ENCODE measurements around the gene DGKH. TPM values are rescaled to one million over a fixed set of nuclear protein-coding genes. Genes with fewer than 3 reads are reported as not detected.

DGKH gene
- total and polyA plus RNA-seq, 9 of the 15 experiments (the other 6 are each of a cell fraction or from before 2014, with no cell fraction given) = 0.38 to 4.4 (median 3.1) TPM

- POLR2A ChIA-PET = interaction anchor here (0.5 kb wide), 1 partner anchor 213 kb away, joined by 3 read pairs; no protein-coding TSS in a partner anchor
- peaks cover 6% of the 10 kb centered on the region; the same call in 1 of the 2 replicates for H4K20me1 ChIP-seq (replicated peaks; ENCODE audit: control insufficient read depth, insufficient read depth, low read length)
- BruUV-seq (replicated peaks) = no TSS peak
- no peak for TF ChIP-seq PHTF2 (CRISPR knock-in tag; IDR thresholded peaks at IDR 0.05)
- TF ChIP-seq ZNF3 (CRISPR knock-in tag; IDR thresholded peaks at IDR 0.05) = no peak
- TF ChIP-seq ZNF444 (CRISPR knock-in tag; IDR thresholded peaks at IDR 0.05) = no peak
- TF ChIP-seq ZNF24 (IDR thresholded peaks at IDR 0.05) = peak; percentile 94
- peak; percentile 31; the same call in 1 of the 2 replicates for TF ChIP-seq ZNF384 (IDR thresholded peaks at IDR 0.05; ENCODE audit: low read depth, low read length)
- TF ChIP-seq ZNF76 (CRISPR knock-in tag; IDR thresholded peaks at IDR 0.05; ENCODE audit: borderline replicate concordance) = no peak
- no peak for TF ChIP-seq CEBPG (CRISPR knock-in tag; IDR thresholded peaks at IDR 0.05)
- 0 out of 4 replicates have a peak, but pooled peaks have one; percentile 6 to 31 for TF ChIP-seq CEBPG (tag; conservative IDR thresholded peaks at IDR 0.05 in 1 of 2, IDR thresholded peaks at IDR 0.05 in 1 of 2)
- peak; percentile 47; the same call in 1 of the 2 replicates for TF ChIP-seq SMC3 (conservative IDR thresholded peaks at IDR 0.05; ENCODE audit: insufficient read depth, low read depth, low read length)
- peak; percentile 69 for TF ChIP-seq REST (IDR thresholded peaks at IDR 0.05; ENCODE audit: borderline replicate concordance)
- no peak for TF ChIP-seq REST (CRISPR knock-in tag; IDR thresholded peaks at IDR 0.05; ENCODE audit: low read depth)
- TF ChIP-seq RAD21 (CRISPR knock-in tag; conservative IDR thresholded peaks at IDR 0.05 in 1 of 2, IDR thresholded peaks at IDR 0.05 in 1 of 2) = peak; percentile 67 to 82
Observed at GRCh38 chr13:42110410-42111155, 62.1 kb downstream of the DGKH start.

More at GRCh38 chr13:42110410-42111155, 62.1 kb downstream of the DGKH start:
- in situ Hi-C loops (cut with MboI) (loop anchor here (10.0 to 25.0 kb wide), 2 partner anchors 446 to 698 kb away; no protein-coding TSS in a partner anchor), intact Hi-C loops (cut with micrococcal nuclease) (loop anchor here (1.0 to 5.0 kb wide), 2 partner anchors 203 to 442 kb away; no protein-coding TSS in a partner anchor)
- Histone ChIP-seq H3K9me1 (ENCODE audit: control insufficient read depth, insufficient read depth, low read length) (no peaks in the 10 kb centered on the region), H3K4me1 (replicated peaks in 1 of 2; ENCODE audit: control insufficient read depth in 2 of 2, insufficient read depth in 2 of 2, low read length in 2 of 2) (peaks cover 0 to 10% of the 10 kb centered on the region in 2 experiments; a peak in 1 of 5 replicates), H2AFZ (ENCODE audit: low read depth, low read length) (no peak overlapping the region), H3K4me3 (no peak overlapping the region), H3K27me3 (ENCODE audit: control insufficient read depth in 2 of 2, insufficient read depth in 2 of 2, low read length in 2 of 2) (no peaks in the 10 kb centered on the region), H3K9ac (ENCODE audit: insufficient read depth in 1 of 2, low read depth in 2 of 2, low read length in 2 of 2) (no peak overlapping the region), H3K36me3 (ENCODE audit: control insufficient read depth, insufficient read depth, low read length) (no peaks in the 10 kb centered on the region), H3K9me3 (replicated peaks; ENCODE audit: control insufficient read depth, insufficient read depth, low read depth, low read length) (no peaks in the 10 kb centered on the region), H3K79me2 (ENCODE audit: control insufficient read depth, insufficient read depth, low read length) (no peaks in the 10 kb centered on the region), H3K27ac (ENCODE audit: extremely low read depth, low read depth, low read length) (no peak overlapping the region), H3K4me2 (ENCODE audit: insufficient read depth, low read length) (no peak overlapping the region)
- CTCF ChIA-PET (ENCODE audit: low intra/inter-chr PET ratio) = interaction anchor here (0.6 to 1.6 kb wide), 5 partner anchors 104 to 700 kb away, joined by 4 to 6 read pairs (median 4); no protein-coding TSS in a partner anchor
- DNase-seq (ENCODE audit: extremely low read depth in 1 of 4, low spot score in 3 of 4) = peak; percentile 24 to 59 (median 25)
- peak; percentile 67 for ATAC-seq
- WGBS (ENCODE audit: insufficient coverage, low coverage, missing lambda C conversion rate) = 14% methylated on average over 7 of the region's 7 CpGs
- peak; percentile 71 for FAIRE-seq

Data from K562 (cell line).